Measurements from ENCODE around the gene ZNF200.

ZNF200 gene

GRCh38 chr16:3248596-3248995 lies 13.6 kb upstream of the ZNF200 start:
- H3K4me3 ChIP-seq (ENCODE audit: low read depth, low read length), result no peak overlapping the region
- TF ChIP-seq CTCF (IDR thresholded peaks at IDR 0.05; ENCODE audit: borderline replicate concordance, insufficient read depth, low read depth, low read length), result no peak

- no peak for TF ChIP-seq CTCF (IDR thresholded peaks at IDR 0.05; ENCODE audit: borderline replicate concordance, insufficient read depth, low read depth, low read length)
- H3K4me3 ChIP-seq (ENCODE audit: low read depth, low read length), result no peak overlapping the region
Measured at GRCh38 chr16:3246876-3247275, 11.9 kb upstream of the ZNF200 start.

- TF ChIP-seq CTCF (IDR thresholded peaks at IDR 0.05; ENCODE audit: borderline replicate concordance, insufficient read depth, low read depth, low read length), result no peak
- no peak overlapping the region for H3K4me3 ChIP-seq (ENCODE audit: low read depth, low read length)
Measured at GRCh38 chr16:3246002-3246401, 11.0 kb upstream of the ZNF200 start.

- TF ChIP-seq CTCF (IDR thresholded peaks at IDR 0.05; ENCODE audit: borderline replicate concordance, insufficient read depth, low read depth, low read length), result no peak
- H3K4me3 ChIP-seq (ENCODE audit: low read depth, low read length), result no peak overlapping the region
Measured at GRCh38 chr16:3243882-3244281, 8.9 kb upstream of the ZNF200 start.

GRCh38 chr16:3242709-3243108 lies 7.8 kb upstream of the ZNF200 start:
- TF ChIP-seq CTCF (IDR thresholded peaks at IDR 0.05; ENCODE audit: borderline replicate concordance, insufficient read depth, low read depth, low read length), result no peak

GRCh38 chr16:3241761-3242160 lies 6.8 kb upstream of the ZNF200 start:
- no peak for TF ChIP-seq CTCF (IDR thresholded peaks at IDR 0.05; ENCODE audit: borderline replicate concordance, insufficient read depth, low read depth, low read length)
- no peak overlapping the region for H3K4me3 ChIP-seq (ENCODE audit: low read depth, low read length)

More at GRCh38 chr16:3242709-3243108, 7.8 kb upstream of the ZNF200 start:
- H3K4me3 ChIP-seq (ENCODE audit: low read depth, low read length), result no peak overlapping the region

GRCh38 chr16:3235856-3236669 lies 1.1 kb upstream of the ZNF200 start:
- H3K4me3 ChIP-seq (ENCODE audit: low read depth, low read length), result no peak overlapping the region
- TF ChIP-seq CTCF (IDR thresholded peaks at IDR 0.05; ENCODE audit: borderline replicate concordance, insufficient read depth, low read depth, low read length), result no peak
